A204.1 (cell line): ENCODE results near the gene XPA.
"Not testable (repeated sequence)": the region's sequence is repeated elsewhere in the genome, so short reads cannot be mapped to it uniquely, and the experiment has no call there.

ENCODE experiments used
- FAIRE-seq: peaks from 2 replicates; lab custom pipeline; 2012; peaks lifted over from hg19 to GRCh38; lab: Jason Lieb, UNC

XPA gene

GRCh38 chr9:97703437-97704344 is 6.6 kb upstream of the XPA start:
- no peak for FAIRE-seq

GRCh38 chr9:97699824-97700223 is 2.7 kb upstream of the XPA start:
- not testable (repeated sequence) for FAIRE-seq

- FAIRE-seq, result not testable (repeated sequence)
Observed at GRCh38 chr9:97699281-97699680, 2.1 kb upstream of the XPA start.

GRCh38 chr9:97698865-97699264 is 1.7 kb upstream of the XPA start:
- FAIRE-seq, result no peak

DNA sequence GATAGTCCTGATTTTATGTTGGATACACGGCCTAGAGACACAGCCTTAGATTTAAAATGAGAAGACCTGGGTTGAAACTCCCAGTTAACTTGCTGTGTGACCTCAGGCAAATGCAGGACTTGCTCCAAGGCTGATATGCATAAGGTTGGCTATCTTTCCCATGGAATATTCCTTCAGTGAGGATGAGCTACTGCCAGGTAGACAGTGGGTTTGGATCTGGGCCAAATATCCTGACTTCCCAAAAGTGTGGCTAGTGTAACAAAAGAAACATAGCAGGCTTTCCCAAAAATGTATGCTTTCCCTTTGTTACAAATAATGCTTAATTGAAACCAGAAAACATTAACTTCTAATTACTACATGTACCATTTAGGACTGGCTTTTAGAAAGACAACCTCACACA is 697 bp upstream of the XPA start:
- FAIRE-seq, result no peak

DNA sequence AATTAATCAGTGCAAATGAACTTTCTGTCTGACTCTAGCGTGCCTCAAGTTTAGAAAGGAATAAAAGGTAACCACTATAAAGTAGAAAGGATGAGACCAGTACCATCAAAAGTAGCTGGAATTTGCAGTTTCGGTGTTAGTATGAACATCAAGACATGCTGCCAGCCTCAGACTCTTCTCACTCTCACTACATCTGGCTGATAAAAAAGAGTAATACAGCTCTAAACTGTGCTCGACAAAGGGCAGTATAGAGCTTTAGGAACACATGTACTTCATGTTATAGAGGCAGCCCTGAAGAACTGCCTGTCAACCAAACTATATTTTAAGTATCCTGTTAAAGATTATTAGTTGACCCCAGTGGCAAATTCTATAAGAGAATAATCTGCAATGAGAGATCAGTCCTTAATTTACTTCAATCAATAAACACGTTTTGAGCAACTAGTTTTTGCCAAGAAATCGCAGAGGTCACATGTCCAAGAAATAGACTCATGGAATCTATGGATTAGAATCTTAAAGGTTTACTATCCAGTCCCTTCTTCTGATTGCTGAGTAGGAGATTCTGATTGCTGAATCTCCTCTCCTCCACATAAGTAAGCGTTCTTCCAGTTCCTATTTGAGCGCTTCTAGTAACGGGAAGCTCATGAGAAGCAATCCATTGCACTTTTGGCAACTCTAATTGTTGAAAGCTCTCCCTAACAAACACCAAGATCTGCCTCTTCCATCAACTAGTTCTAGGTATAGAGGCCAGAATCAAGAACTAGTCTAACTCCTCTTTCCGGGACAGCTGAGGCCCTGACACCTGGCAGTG is 941 bp downstream of the XPA start:
- FAIRE-seq, result no peak

DNA sequence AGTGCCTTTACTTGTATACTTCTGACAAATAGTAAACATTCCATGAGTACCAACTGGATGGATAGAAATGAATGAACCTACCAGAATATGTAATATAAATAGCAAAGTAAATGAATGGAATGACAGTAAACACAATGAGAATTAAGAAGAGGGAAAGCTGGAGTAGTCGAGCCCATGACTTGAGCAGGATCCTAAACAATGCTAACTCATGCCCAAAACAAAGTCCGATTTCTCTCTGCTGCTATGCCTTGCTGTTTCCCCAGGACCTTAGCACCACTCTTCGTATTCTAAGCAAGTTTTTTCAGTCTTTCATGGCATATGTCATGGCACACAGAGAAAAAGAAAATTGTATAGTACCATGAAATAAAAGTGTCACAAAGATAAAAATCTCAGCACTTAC is 1.8 kb downstream of the XPA start:
- FAIRE-seq, result no peak

DNA sequence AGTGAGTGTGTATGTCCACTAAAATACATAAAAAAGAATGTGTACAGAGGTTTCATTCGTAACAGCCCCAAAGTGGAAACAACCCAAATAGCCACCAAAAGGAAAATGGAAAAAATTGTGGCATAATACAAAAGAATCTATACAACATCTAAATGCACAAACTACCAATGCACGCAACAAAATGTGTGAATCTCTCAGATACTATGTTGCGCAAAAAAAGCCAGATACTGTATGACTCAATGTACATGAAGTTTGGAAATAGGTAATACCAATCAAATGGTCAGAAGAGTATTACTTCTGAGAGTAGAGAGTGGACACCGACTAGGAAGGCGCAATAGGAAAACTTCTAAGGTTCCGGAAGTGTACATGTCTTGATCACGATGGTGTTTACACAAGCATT is 2.4 kb downstream of the XPA start:
- no peak for FAIRE-seq

GRCh38 chr9:97689401-97690180 is 7.5 kb downstream of the XPA start:
- no peak for FAIRE-seq

DNA sequence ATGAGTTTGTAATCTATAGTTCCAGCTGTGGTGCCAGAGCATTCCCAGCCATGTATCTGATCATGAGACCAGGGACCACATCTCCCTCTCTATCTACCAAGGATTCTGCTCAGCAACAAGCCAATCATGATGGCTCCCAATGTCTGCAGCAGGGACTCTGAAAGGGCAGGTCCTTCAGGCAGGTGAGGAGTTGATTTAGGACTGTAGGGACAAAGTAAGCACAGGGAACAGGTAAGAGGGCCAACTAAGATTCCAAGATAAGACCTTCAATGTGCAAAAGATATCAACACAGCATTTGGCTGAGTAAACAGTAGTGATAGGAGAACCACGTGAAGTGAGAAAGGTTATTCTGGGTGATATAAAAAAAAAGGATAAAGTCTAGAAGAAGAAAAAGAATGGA is 8.5 kb downstream of the XPA start:
- FAIRE-seq, result no peak

- FAIRE-seq, result no peak
Observed at GRCh38 chr9:97682242-97682641, 14.9 kb downstream of the XPA start.

DNA sequence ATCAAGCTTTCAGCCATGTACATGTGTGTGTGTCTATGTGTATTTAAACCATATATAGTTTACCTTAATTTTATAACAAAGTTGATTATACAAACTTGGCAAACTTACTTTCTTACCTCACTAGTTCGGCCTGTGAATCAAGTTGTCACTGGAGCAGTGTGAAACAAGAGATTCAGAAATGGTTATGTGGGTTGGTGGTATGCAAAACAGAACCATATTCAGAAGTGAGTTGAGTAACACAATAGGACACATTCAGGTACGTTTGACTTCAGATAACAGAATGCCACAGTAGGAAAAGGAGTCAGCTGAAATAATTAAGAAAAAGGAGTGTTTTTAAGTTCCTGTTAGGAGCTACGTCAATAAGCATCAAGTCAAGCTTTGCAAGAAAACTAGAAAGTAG is 21.5 kb downstream of the XPA start:
- no peak for FAIRE-seq

DNA sequence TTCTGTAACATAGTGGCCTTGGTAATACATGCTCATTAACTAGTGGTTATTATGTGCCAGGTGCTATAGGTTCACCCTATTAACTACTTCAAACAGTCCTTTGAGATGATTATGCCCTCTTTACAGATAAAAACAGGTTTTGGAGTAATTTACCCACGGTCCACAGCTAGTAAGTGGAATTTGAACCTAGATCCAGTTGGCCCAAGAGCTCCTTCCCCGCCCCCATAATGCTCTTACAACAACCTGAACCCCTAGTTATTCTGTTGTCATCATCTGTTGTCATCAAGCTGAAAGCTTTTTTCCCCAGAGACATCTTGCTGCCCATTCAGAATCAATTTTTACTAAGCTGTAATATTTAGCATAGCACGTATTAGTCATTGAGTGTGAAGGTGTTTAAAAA is 23.2 kb downstream of the XPA start:
- FAIRE-seq, result no peak

GRCh38 chr9:97672403-97672802 is 24.7 kb downstream of the XPA start:
- no peak for FAIRE-seq

- FAIRE-seq, result no peak
Observed at GRCh38 chr9:97670586-97670985, 26.6 kb downstream of the XPA start.

DNA sequence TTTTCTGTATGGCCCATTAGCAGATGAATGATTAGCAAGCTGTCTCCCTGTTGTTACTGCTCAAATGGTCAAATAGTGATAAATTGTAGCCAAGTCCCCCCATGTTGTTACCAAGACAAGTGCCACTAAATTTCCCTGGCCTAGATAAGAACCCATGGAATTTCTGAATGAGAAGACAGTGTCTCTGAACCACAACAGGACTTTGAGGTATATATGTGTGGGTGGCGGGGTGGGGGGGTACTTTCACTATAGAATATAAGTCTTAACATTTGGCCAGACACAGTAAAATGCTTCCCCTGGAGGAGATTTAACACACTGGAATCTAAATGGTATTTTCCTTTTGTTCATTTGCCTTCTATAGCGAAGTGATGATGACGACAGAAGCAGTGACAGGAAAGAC is 28.7 kb downstream of the XPA start:
- FAIRE-seq, result no peak

DNA sequence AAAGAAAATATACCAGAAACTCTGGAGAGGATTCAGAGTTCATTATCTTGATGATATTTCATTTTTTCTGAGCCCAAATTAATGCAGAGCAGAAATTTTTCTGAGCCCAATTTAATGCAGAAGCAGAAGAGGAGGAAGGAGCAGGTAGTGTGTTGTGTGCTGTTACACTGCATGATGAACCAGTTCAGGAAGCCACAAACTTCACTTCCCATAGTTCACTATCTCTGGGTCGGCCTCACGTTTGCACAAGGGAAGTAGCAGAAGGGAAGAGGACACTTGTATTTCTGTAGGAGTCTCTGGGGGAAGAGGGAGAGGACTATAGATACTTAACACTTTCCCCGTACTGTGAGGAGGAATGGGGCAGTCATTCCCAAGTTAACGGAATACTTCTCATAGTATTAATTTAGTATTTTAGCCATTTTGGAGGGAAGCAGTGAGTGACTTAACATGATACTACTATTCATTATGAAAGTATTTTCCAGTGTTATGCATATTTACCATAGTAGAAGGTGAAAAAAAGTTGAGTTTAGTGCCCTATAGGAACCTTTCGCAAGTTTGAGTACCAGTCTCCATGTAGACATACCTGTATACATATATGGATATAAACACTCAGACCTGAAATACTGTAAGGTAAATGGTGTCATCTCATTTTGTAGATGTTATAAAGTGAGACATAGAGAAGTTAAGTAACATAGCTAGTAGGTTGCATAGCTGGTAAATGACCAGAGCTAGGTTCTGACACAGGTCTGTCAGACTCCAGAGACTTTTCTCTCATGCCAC is 30.0 kb downstream of the XPA start:
- no peak for FAIRE-seq

- FAIRE-seq, result no peak
Observed at GRCh38 chr9:97665742-97666141, 31.4 kb downstream of the XPA start.

DNA sequence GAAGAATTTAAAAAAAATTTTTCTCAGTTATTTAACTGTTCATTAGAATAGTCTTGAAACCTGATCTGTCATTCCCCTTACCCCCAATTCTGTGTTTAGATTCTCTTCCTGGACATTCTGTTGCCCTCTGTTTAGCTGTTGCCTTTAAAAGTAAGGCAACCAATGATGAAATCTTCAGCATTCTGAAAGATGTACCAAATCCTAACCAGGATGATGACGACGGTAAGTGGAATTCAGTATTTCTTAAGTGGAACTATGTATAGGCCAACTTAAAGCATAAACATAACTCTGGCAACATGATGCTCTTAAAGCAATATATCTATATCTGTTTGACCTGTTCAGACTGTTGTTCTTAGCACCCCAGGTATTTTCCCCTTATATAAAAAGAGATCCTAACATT is 36.3 kb downstream of the XPA start:
- FAIRE-seq, result no peak

DNA sequence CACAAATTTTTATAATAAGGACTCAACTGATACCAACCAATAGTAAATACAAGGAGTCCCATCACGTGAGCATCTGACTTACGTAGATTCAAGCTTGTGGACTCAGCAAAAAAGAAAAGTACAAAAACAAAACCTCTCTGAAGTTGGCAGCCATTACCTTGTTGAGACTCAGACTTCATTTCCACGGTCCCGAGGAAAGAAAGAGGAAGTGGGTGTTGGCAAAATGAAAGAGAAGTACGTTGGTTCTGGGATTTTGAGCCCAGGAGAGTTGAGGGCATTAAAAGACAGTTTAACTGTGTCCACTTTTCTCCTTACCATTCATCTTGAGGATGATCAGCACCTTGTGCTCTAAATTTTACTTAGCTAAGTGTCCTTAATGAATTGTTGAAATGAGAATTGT is 36.8 kb downstream of the XPA start:
- no peak for FAIRE-seq

DNA sequence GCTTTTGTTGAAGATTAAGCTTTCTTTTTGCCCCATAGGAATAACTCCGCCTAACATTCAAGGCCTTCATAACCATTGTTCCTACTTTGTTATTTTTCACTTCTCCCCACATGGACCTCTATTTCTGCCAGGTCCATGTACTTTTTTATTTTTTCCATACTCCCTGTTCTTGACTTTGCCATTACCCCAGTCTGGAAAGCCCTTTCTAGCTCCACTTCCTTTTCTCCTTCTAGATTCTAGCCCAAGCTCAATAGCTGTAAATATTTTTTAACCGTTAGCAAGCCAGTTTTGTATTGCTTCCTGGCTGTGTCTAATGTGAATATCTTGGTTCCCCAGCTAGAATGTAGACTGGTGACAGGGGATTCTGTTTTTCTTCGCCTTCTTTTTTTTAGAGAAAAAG is 37.4 kb downstream of the XPA start:
- FAIRE-seq, result no peak

GRCh38 chr9:97658707-97659106 is 38.4 kb downstream of the XPA start:
- no peak for FAIRE-seq
